GM10266 (cell line): ENCODE data around the gene ASS1.

Experiments
- DNase-seq: peaks from one replicate; pipeline ENCODE4 v3.0.0; 2012; ENCODE audit errors: extremely low spot score
- TF ChIP-seq, protein P1 (sequence below): IDR thresholded peaks from 2 replicates; pipeline ENCODE4 v1.5.1; 2012; ENCODE audit warnings: mild to moderate bottlenecking, low read depth; ENCODE audit not compliant: control insufficient read depth, insufficient read depth; ENCODE audit errors: missing control alignments

Gene ASS1

DNA sequence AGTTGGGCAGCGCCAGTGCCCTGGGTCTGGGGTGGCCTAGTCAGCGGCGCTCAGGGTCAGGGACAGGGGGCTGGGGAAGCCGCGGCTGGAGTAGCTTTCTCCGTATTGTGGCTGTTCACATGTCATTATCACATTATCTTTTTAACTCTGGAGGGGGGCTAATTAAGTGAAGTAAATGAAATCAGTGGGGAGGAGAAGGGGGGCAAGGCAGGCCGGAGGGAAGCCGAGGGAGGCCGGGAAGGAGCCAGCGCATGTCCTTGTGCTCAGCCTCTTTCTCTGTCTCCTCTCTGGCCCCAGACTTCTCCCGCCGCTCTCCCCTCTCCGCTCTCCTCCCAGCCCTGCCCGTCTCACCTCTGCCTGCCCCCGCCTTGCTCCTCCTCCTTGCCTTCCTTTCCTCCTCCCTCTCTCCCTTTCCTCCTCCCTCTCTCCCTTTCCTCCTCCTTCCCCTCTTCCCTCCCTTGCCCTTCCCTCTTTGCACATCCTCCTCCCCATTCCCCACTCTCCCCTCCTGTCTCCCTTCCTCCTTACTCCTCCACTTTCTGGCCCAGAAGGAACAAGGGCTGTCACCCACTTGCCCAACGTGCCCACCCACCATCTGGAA lies 38.7 kb downstream of the ASS1 start:
- no peak for DNase-seq
- TF ChIP-seq, protein P1, sequence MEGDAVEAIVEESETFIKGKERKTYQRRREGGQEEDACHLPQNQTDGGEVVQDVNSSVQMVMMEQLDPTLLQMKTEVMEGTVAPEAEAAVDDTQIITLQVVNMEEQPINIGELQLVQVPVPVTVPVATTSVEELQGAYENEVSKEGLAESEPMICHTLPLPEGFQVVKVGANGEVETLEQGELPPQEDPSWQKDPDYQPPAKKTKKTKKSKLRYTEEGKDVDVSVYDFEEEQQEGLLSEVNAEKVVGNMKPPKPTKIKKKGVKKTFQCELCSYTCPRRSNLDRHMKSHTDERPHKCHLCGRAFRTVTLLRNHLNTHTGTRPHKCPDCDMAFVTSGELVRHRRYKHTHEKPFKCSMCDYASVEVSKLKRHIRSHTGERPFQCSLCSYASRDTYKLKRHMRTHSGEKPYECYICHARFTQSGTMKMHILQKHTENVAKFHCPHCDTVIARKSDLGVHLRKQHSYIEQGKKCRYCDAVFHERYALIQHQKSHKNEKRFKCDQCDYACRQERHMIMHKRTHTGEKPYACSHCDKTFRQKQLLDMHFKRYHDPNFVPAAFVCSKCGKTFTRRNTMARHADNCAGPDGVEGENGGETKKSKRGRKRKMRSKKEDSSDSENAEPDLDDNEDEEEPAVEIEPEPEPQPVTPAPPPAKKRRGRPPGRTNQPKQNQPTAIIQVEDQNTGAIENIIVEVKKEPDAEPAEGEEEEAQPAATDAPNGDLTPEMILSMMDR, result no peak

DNA sequence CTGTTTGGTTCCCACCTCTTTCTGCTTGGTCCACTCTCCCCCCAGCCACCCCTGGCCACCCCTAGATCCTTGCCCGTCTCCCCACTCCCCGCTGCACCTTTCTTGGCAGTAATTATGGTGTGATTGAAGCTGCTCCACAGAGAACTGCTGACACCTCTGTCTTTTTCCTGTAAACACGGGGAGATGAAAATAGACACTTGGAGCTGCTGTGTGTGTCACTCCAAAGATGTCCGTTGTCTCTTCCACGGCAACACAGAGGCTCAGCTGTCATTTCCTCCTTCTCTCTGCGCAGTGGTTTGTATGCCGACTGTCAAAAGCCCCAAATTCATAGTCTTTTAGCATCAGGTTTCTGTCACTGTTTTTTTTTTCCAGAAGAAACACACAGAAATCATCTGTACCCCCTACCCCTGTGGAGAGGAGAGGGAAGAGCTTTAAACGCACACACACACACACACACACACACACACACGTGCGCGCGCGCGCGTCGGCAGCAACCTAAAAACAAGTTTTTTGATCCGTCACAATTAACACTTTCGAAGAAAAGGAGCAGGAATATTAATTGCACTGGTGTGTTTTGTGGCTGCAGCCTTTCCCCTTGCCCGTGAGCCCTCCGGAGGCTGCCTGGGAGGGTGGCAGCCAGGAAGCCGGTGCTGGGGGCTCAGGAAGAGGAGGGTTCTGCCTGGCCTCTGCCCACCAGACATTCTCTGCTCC lies 39.8 kb downstream of the ASS1 start:
- no peak for DNase-seq
- TF ChIP-seq, protein P1, result no peak

DNA sequence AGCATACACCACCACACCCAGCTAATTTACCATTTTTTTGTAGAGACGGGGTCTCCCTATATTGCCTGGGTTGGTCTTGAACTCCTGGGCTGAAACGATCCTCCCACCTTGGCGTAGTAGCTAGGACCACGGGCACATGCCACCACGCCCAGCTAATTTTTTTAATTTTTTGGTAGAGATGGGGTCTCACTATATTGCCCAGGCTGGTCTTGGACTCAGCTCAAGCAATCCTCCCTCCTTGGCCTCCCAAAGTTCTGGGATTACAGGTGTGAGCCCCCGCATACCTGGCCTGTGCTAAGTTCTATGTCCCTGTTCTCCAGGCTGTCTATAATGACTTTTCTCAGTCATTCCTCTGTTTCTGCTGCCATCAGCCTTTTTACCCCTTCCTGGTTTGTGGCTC lies 41.3 kb downstream of the ASS1 start:
- TF ChIP-seq, protein P1, result no peak
- no peak for DNase-seq

DNA sequence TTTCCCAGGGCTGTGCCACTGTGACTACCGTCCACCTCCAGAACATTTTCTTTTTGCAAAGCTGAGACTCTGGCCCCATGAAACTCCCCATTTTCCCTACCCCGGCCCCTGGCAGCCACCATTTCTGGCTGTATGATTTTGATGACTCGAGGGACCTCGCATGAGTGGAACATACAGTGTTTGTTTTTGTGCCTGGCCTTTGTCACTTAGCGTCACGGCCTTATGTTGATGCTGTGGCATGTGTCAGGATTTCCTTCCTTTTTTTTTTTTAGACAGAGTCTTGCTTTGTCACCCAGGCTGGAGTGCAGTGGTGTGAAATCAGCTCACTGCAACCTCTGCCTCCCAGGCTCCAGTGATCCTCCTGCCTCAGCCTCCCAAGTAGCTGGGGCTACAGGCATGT lies 42.7 kb downstream of the ASS1 start:
- DNase-seq, result no peak
- TF ChIP-seq, protein P1, result no peak

DNA sequence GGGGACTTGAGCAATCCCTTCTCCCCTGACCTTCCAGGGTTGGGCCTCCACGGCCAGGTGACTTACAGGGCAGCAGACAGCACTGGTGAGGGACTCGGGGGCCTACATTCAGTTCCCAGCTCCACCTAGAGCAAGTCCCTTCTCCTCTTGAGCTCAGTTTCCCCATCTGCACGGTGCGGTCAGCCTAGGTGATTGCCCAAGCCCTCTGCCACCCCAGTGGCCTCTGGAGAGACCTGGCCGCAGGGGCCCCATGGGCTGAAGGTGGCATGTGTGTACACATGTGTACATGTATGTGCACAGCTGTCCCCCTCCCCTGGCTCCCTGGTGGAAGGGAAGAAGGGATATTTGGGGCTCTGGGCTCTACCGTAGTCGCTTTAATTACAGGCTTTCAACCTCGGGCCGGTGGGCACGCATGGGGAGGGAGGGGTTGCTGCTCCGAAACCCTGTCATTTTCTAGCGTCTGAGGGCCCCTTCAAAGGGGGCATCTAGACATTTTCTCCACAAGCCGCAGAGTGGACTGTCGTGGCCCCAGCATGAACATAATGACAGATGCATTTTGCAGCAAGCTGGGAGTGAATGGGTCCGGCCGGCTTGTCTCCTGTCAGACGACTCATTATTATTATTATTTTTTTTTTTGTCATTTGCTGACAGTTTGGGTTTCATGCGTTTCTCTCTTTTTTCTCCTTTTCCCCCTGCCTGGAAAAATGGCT lies 44.0 kb downstream of the ASS1 start:
- no peak for DNase-seq
- TF ChIP-seq, protein P1, result no peak

DNA sequence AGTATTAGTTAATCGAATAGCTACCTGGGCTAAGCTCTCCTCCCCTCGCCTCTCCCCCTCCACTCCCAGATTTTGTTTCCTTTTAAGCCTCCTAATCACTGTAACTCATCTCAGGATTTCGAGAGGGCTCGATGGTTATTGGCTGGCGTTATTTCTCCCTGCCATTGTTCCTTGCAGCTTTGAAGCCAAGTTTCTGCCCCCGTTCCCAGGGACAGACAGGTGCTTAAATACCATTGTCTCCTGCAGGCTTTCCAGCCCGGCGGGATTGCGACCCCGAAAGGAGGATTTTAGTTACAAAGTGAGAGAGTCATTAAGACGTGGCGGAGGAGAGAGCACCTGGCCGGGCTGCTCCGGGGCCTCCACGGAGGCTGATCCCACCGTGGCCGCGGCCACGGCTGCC lies 46.2 kb downstream of the ASS1 start:
- no peak for DNase-seq
- TF ChIP-seq, protein P1, result no peak
